MM.1S (cell line): ENCODE data around the gene ZNF710.

Source experiments
- EZH2 ChIP-seq: fragments of 300-600 bp; sonication (generic); optimal IDR thresholded peaks from 2 replicates; pipeline ENCODE3; 2017; ENCODE audit warnings: low read depth, mild to moderate bottlenecking, antibody characterized with exemption, low read length, mixed read lengths
- TF ChIP-seq, protein P1 (sequence below): fragments of 300-600 bp; sonication (generic); IDR thresholded peaks from 2 replicates; pipeline ENCODE4 v1.5.1; 2016; ENCODE audit warnings: antibody characterized with exemption, low read length, mixed read lengths

DNA sequence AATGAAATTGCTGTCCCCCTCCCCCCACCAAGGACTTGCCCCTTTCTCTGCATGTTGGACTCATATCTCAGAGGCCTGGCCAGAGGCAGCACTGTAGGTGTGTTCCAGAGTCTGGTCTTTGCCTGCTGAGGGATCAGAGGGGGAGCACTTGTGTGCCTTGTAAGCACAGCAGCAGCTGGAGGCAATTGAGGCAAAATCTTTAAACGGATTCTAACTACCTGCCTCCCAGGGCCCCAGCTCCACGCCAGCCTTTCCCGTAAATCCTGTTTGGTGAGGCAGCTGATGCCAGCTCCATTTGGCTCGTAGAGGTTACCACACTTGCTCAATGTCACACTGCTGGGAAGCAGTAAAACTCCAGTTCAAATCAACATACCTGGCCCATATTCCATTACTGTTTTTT is 103.4 kb downstream of the ZNF710 start:
- TF ChIP-seq, protein P1, sequence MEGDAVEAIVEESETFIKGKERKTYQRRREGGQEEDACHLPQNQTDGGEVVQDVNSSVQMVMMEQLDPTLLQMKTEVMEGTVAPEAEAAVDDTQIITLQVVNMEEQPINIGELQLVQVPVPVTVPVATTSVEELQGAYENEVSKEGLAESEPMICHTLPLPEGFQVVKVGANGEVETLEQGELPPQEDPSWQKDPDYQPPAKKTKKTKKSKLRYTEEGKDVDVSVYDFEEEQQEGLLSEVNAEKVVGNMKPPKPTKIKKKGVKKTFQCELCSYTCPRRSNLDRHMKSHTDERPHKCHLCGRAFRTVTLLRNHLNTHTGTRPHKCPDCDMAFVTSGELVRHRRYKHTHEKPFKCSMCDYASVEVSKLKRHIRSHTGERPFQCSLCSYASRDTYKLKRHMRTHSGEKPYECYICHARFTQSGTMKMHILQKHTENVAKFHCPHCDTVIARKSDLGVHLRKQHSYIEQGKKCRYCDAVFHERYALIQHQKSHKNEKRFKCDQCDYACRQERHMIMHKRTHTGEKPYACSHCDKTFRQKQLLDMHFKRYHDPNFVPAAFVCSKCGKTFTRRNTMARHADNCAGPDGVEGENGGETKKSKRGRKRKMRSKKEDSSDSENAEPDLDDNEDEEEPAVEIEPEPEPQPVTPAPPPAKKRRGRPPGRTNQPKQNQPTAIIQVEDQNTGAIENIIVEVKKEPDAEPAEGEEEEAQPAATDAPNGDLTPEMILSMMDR = no peak
- no peak for TF ChIP-seq EZH2
